Osteocyte (in vitro differentiated cells): ENCODE data around the gene ST8SIA2. TPM values are rescaled to one million over a fixed set of nuclear protein-coding genes. Genes with fewer than 3 reads are reported as not detected.

Source experiments
- DNase-seq: peaks from one replicate; pipeline ENCODE4 v3.0.0; 2021; ENCODE audit warnings: mixed read lengths; ENCODE audit not compliant: unreplicated experiment; ENCODE audit errors: extremely low spot score
- H3K27ac Mint-ChIP-seq: one replicate; pipeline ENCODE4 v1.8.0; 2021; ENCODE audit warnings: mild to moderate bottlenecking, mixed read lengths; ENCODE audit not compliant: unreplicated experiment
- H3K27me3 Mint-ChIP-seq: one replicate; pipeline ENCODE4 v1.8.0; 2021; ENCODE audit warnings: mixed read lengths; ENCODE audit not compliant: unreplicated experiment
- H3K36me3 Mint-ChIP-seq: one replicate; pipeline ENCODE4 v1.8.0; 2021; ENCODE audit warnings: mixed read lengths; ENCODE audit not compliant: unreplicated experiment
- H3K4me1 Mint-ChIP-seq: one replicate; pipeline ENCODE4 v1.8.0; 2021; ENCODE audit warnings: mixed read lengths; ENCODE audit not compliant: unreplicated experiment
- H3K4me3 Mint-ChIP-seq: one replicate; pipeline ENCODE4 v1.8.0; 2021; ENCODE audit warnings: mild to moderate bottlenecking, moderate library complexity, mixed read lengths; ENCODE audit not compliant: unreplicated experiment
- H3K9me3 Mint-ChIP-seq: one replicate; pipeline ENCODE4 v1.8.0; 2021; ENCODE audit warnings: mixed read lengths; ENCODE audit not compliant: unreplicated experiment
- total RNA-seq: library from RNA; stranded (reverse); gene quantifications from 2 replicates; pipeline ENCODE4 v1.2.1, GENCODE V29; 2021
- TF ChIP-seq, protein P1 (sequence below): fragments of 200-600 bp; sonication (generic); IDR thresholded peaks from 2 replicates; pipeline ENCODE4 v1.5.0; 2021; ENCODE audit warnings: antibody characterized with exemption, mild to moderate bottlenecking, moderate library complexity

Gene ST8SIA2
- total RNA-seq, 1 donor from 2014 or later: 2.1 TPM

DNA sequence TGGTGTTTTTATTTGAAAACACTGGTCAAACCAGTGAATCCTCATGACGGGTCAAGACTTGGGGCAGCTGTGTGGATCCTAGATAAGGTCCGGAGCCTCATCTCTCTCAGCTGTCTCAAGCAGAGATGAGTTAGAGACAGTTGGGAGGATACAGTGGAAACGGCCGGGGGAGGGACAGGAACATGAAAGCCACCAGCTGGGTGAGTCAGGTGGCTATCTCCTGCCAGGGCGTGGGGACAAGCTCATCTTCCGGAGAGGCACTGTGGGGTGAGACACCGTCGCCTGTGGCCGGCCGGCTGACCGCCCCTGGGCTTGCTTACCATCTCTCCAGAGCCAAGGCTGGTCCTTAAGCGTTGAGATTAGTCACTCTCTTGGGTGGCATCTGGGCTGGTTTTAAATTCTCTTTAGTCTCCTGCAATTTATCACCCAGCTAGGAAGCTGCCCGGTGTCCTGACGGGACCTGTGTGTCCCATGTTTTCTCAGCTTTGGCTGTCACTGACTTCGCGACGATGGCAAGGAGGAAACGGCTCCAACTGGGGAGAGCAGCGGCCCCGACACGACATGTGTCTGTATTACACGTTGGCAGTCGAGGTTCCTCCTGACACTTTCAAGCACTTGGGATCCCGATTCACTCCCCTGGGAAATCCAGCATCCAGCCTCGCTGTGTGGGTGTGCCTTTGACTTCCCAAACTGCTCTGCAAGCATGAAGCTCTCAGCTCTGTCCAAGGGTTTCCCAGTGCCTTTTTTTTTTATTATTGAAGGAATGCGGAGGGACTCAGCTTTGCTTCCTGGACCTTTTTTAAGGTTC, 7.5 kb downstream of the ST8SIA2 start:
- H3K4me3 Mint-ChIP-seq: no peak overlapping the region
- H3K36me3 Mint-ChIP-seq: no peaks in the 10 kb centered on the region
- no peak overlapping the region for H3K27ac Mint-ChIP-seq
- peaks cover under 1% of the 10 kb centered on the region for H3K27me3 Mint-ChIP-seq
- TF ChIP-seq, protein P1, sequence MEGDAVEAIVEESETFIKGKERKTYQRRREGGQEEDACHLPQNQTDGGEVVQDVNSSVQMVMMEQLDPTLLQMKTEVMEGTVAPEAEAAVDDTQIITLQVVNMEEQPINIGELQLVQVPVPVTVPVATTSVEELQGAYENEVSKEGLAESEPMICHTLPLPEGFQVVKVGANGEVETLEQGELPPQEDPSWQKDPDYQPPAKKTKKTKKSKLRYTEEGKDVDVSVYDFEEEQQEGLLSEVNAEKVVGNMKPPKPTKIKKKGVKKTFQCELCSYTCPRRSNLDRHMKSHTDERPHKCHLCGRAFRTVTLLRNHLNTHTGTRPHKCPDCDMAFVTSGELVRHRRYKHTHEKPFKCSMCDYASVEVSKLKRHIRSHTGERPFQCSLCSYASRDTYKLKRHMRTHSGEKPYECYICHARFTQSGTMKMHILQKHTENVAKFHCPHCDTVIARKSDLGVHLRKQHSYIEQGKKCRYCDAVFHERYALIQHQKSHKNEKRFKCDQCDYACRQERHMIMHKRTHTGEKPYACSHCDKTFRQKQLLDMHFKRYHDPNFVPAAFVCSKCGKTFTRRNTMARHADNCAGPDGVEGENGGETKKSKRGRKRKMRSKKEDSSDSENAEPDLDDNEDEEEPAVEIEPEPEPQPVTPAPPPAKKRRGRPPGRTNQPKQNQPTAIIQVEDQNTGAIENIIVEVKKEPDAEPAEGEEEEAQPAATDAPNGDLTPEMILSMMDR: no peak
- no peaks in the 10 kb centered on the region for H3K4me1 Mint-ChIP-seq
- no peaks in the 10 kb centered on the region for H3K9me3 Mint-ChIP-seq
- no peak for DNase-seq

DNA sequence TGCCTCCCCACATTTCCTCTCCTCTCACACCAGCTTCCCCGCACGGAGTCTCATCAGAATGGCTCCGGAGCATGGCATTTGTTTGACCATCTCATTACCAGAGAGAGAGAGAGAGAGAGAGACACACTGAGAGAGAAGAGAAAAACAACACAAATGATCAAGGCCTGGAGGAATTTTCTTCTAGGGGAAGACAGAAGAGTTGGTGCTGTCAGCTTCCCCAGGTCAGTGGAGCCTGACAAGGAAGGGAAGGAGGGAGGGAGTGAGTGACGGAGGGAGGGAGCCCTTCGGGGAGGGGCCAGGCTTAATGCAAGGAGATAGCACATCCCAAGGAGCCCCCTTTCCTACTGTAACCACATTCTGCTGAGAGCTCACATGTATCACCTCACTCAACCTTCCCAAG, 9.1 kb downstream of the ST8SIA2 start:
- H3K36me3 Mint-ChIP-seq: no peaks in the 10 kb centered on the region
- H3K27ac Mint-ChIP-seq: no peak overlapping the region
- H3K4me3 Mint-ChIP-seq: no peak overlapping the region
- no peaks in the 10 kb centered on the region for H3K27me3 Mint-ChIP-seq
- no peaks in the 10 kb centered on the region for H3K9me3 Mint-ChIP-seq
- no peak for DNase-seq
- TF ChIP-seq, protein P1: no peak
- no peaks in the 10 kb centered on the region for H3K4me1 Mint-ChIP-seq

DNA sequence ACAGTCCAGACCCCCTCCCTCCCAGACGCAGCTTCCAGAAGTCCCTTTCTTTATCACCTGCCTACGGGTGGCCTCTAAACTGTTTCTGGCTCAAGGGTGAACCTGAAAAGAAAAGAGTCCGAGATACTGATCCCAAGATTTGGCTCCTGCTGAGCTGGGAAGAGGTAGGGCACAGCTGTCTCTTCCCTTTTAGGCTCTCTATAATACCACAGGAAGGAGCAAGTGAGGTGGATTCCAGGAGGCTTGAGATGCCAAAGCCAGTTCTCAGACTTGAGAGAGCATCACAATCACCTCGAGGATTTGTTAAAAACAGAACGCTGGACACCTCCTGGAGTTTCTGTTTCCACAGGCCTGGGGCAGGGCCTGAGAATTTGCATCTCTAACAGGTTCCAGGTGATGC, 12.3 kb downstream of the ST8SIA2 start:
- Mint-ChIP-seq H3K4me1 (no peaks in the 10 kb centered on the region), H3K36me3 (no peaks in the 10 kb centered on the region), H3K4me3 (no peak overlapping the region), H3K27ac (no peak overlapping the region), H3K27me3 (peaks cover 4% of the 10 kb centered on the region), H3K9me3 (no peaks in the 10 kb centered on the region)
- DNase-seq: no peak
- TF ChIP-seq, protein P1: no peak

DNA sequence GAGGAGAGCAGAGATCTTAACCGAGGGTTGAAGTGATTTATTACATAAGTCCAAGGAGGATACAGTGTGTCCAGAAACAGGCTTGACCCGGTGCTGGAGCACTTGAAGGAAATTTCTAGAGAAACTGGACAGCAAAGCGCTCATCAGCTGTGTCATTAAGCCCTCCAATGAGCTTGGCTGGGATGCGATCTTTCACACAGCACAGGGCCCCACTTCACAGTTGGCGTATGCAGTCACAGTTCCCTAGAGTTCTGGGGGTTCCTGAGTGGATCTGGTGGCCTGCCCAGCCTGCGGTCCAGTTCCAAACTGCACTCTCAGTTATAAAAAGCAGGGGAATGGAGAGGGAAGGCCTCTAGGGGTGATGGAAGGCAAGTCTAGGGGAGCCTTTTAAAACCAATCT, 13.6 kb downstream of the ST8SIA2 start:
- DNase-seq: no peak
- H3K9me3 Mint-ChIP-seq: no peaks in the 10 kb centered on the region
- TF ChIP-seq, protein P1: no peak
- H3K27ac Mint-ChIP-seq: no peak overlapping the region
- H3K36me3 Mint-ChIP-seq: peaks cover 2% of the 10 kb centered on the region
- H3K4me3 Mint-ChIP-seq: no peak overlapping the region
- H3K27me3 Mint-ChIP-seq: peaks cover 8% of the 10 kb centered on the region
- H3K4me1 Mint-ChIP-seq: no peaks in the 10 kb centered on the region

DNA sequence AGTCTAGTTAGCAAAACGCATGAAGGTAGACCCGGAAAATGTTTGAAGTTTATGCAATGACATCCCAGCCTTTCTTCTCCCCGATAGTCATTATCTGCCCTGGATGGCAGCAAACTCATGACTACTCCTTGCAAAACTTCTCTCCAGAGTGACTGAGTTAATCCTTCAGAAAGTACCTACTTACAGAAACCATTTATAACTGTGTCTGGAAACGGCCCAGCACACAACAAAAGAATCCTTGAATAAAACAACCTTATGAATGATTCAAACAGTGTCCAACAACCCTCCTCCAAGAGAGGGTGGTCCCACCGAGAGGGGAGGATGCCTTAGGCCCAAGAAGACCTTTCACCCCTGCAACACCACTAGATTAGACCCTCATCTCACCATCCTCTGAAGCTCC, 14.2 kb downstream of the ST8SIA2 start:
- H3K27me3 Mint-ChIP-seq: peaks cover 8% of the 10 kb centered on the region
- no peak overlapping the region for H3K27ac Mint-ChIP-seq
- peaks cover 2% of the 10 kb centered on the region for H3K36me3 Mint-ChIP-seq
- no peak overlapping the region for H3K4me3 Mint-ChIP-seq
- TF ChIP-seq, protein P1: no peak
- H3K4me1 Mint-ChIP-seq: peaks cover under 1% of the 10 kb centered on the region
- DNase-seq: no peak
- no peaks in the 10 kb centered on the region for H3K9me3 Mint-ChIP-seq
